ENCODE measurements around the gene SAMD4B. TPM values are rescaled to one million over a fixed set of nuclear protein-coding genes. Genes with fewer than 3 reads are reported as not detected.

The SAMD4B gene
- total and polyA plus RNA-seq, 2 of the 8 experiments (the other 6 are each of a cell fraction or from before 2014, with no cell fraction given) = 137 to 158 TPM

DNA sequence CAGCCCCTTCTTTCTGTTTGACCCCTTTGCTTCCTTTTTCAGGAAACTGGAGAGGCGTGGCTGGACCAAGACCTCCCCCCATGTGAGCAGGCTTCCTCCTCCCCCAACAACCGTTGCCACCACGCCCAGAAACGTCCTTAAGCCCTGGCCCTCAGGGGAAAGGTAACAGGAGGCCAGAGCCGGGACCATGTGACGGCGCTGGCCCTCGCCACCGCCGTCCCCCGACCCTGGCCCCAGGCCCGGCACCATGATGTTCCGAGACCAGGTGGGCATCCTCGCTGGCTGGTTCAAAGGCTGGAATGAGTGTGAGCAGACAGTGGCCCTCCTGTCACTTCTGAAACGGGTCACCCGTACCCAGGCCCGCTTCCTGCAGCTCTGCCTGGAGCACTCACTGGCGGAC is 14.4 kb downstream of the SAMD4B start:
- Histone ChIP-seq H3K36me3 (ENCODE audit: control insufficient read depth in 2 of 4, insufficient read depth in 4 of 4, low read length in 3 of 4) (peaks cover 29 to 69% (median 54%) of the 10 kb centered on the region in 4 experiments), H3K4me2 (ENCODE audit: insufficient read depth in 1 of 2, low read depth in 2 of 2, low read length in 2 of 2) (no peak overlapping the region), H3K56ac (replicated peaks; ENCODE audit: insufficient read length, low read depth, low read length) (no peak overlapping the region), H3K14ac (ENCODE audit: insufficient read length) (no peak overlapping the region), H3K4ac (replicated peaks; ENCODE audit: insufficient read length, low read depth, low read length) (no peak overlapping the region), H2BK20ac (ENCODE audit: low read length) (no peak overlapping the region), H2BK12ac (ENCODE audit: low read depth, low read length) (no peak overlapping the region), H4K8ac (ENCODE audit: extremely low read depth, insufficient read depth, low read length) (no peak overlapping the region), H2AFZ (ENCODE audit: low read length) (no peak overlapping the region), H3K79me2 (ENCODE audit: control insufficient read depth in 1 of 2, insufficient read depth in 2 of 2, low read length in 2 of 2) (no peaks in the 10 kb centered on the region), H3K79me1 (ENCODE audit: low read depth, low read length) (no peaks in the 10 kb centered on the region), H3K9me3 (ENCODE audit: insufficient read depth in 2 of 2, low read depth in 1 of 2, low read length in 1 of 2) (no peaks in the 10 kb centered on the region), H2BK15ac (ENCODE audit: low read length) (no peak overlapping the region), H3K9ac (replicated peaks in 1 of 4; ENCODE audit: extremely low read depth in 1 of 4, low read depth in 3 of 4, low read length in 3 of 4) (no peak overlapping the region), H2BK120ac (replicated peaks; ENCODE audit: low read depth, low read length) (no peak overlapping the region), H4K20me1 (replicated peaks in 1 of 2; ENCODE audit: control insufficient read depth in 1 of 2, insufficient read depth in 2 of 2, low read length in 2 of 2) (peaks cover 0 to 7% of the 10 kb centered on the region in 2 experiments), H3K27ac (ENCODE audit: low read depth, low read length) (no peak overlapping the region), H4K5ac (ENCODE audit: insufficient read length, low read depth, low read length) (no peak overlapping the region), H2AK5ac (ENCODE audit: low read depth, low read length) (no peak overlapping the region), H3K23me2 (ENCODE audit: low read depth, low read length) (no peaks in the 10 kb centered on the region), H4K91ac (replicated peaks; ENCODE audit: insufficient read length, low read length) (no peak overlapping the region), H3K4me1 (replicated peaks in 1 of 4; ENCODE audit: control insufficient read depth in 3 of 4, insufficient read depth in 4 of 4, low read length in 3 of 4) (no peaks in the 10 kb centered on the region), H3K4me3 (ENCODE audit: extremely low read depth in 1 of 4, insufficient read depth in 2 of 4, low read depth in 3 of 4, low read length in 4 of 4) (no peak overlapping the region), H3K23ac (ENCODE audit: insufficient read length) (no peak overlapping the region), H3K18ac (ENCODE audit: extremely low read depth, low read length) (no peak overlapping the region), H2BK5ac (ENCODE audit: low read depth, low read length) (no peak overlapping the region), H3K27me3 (replicated peaks in 1 of 4; ENCODE audit: control insufficient read depth in 3 of 4, extremely low read depth in 1 of 4, insufficient read depth in 3 of 4, low read length in 3 of 4) (no peaks in the 10 kb centered on the region)
- ChIA-PET CTCF (ENCODE audit: partially characterized antibody) (interaction anchor here (0.6 to 1.8 kb wide), 4 partner anchors 9 to 55 kb away, joined by 3 to 8 read pairs (median 3); no protein-coding TSS in a partner anchor), POLR2A (ENCODE audit: partially characterized antibody) (interaction anchor here (0.5 to 4.9 kb wide), 4 partner anchors 9 to 124 kb away, joined by 3 to 18 read pairs (median 6); partner anchors contain the start of genes MED29, PAF1 and TIMM50)
- WGBS, 2 experiments (ENCODE audit: extremely low coverage in 1 of 2, insufficient coverage in 1 of 2, insufficient read length in 1 of 2, insufficient replicate concordance in 2 of 2, low coverage in 1 of 2, low lambda C conversion rate in 2 of 2, missing lambda C conversion rate in 1 of 2) = 94% methylated on average over 11 of the region's 18 CpGs; no CpG with 5 or more reads in 1 of the 2 experiments
- no peak for DNase-seq (ENCODE audit: low read depth in 1 of 2, low spot score in 2 of 2)
- no peak for FAIRE-seq
- TF ChIP-seq BCL11A (IDR thresholded peaks at IDR 0.05; ENCODE audit: low read depth in 2 of 2, low read length in 2 of 2) = no peak

All from H1 (cell line).